ENCODE results near the gene ZNF584.
"Not testable (repeated sequence)": the region's sequence is repeated elsewhere in the genome, so short reads cannot be mapped to it uniquely, and the experiment has no call there.

Gene ZNF584

DNA sequence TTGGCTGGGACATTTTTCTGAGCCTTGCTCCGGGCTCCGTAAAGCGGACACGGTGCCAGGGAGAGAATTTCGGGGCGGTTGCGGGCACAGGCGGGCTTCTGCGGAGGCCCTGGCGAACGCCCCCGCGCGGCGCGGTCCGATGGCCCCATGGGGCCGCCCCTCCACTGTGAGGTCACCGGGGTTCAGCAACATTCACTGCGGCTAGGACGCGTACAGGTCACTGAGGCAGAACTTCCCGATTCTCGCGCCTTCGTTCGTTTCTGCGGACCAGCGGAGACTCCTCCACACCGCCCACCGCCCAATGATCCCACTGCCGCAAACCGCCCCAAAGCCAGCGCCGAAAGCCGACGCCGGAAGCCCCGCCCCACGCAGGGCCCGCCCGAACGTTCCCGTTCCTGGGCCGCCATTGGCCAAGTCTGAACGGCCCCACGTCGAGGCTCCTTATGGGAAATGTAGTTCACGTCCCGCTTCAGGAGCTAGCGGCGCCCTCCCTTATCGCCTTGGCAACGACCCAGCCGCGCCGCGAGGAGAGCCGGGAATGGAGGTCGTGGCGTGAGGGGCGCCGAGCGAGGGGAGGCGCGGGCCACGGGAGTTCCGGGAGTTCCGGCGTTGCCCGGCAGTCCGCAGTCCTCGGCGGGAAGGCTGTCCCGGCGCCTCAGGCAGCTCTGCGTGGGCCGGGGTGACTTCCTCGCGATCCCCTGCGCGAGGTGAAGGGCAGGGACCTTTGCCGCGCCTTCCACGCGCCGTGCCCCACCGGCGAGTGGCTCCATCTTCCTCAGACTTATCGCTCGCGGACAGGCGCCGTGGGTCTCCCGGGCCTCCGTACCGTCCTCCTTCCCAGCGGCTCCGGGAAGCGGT, at the start of gene ZNF584:
ZNF584 (plus strand) TSS at position 498 of the 858 bp plus-strand sequence. CDS start 499 bp downstream, outside the sequence.
- DNase-seq (ENCODE audit: low read depth) = peak; percentile 91

DNA sequence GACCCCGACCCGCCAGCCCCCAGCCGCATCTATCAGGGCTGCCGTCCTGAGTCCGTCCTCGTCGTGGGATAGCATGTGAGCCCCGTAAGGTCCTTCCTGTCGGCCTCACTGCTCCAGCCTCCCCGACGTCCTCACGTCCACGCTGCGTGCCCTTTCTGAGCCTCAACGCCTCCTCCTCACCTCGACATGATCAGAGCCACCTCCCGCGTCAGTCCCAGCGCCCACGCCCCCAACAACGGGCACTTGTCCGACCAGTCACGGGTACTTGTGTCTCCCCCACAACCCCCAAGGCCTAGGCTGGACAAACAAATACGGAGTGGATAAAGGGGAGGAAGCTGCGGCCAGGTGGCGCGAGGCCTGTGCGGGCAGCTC, 46.6 kb upstream of the ZNF584 start:
- no peak for DNase-seq (ENCODE audit: low read depth)

DNA sequence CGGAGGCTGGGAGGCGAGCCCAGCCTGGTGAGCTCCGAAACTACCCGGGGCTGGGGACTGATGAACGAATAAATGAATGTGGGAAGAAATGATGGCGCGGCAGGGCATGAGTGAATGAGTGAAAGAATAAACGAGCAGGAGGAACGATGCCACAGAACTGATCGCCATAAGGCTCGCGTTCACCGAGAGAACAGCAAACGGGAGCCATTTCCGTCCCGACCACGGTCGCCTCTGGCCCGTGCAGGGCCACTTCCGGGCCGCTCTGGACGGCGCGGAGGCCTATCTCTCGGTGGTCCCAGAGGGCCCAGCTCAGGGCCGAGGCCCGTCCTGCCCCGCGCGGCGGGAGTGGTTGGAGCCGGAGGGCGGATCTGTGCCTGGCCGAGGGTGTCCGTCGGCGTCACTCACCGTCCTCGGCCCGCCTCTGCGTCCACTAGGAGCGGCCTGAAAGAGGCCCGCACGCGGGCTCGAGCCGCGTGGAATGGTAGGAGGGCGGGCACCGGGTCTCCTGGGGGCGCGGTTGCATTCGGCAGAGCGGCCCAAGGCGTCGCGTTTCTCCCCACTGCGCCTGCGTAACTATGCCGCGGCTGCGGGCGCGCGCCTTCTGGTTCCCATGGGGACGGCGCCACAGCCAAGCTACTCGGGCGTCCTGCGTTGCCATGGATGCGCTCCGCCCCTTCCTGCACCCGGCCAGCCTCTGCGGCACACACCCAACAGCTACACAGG, 46.0 kb upstream of the ZNF584 start, which contains the start of gene ZNF497:
ZNF497 (minus strand) TSS at position 480 of the 723 bp plus-strand sequence. CDS start 5,116 bp downstream, outside the sequence.
- peak; percentile 95 for DNase-seq (ENCODE audit: low read depth)

DNA sequence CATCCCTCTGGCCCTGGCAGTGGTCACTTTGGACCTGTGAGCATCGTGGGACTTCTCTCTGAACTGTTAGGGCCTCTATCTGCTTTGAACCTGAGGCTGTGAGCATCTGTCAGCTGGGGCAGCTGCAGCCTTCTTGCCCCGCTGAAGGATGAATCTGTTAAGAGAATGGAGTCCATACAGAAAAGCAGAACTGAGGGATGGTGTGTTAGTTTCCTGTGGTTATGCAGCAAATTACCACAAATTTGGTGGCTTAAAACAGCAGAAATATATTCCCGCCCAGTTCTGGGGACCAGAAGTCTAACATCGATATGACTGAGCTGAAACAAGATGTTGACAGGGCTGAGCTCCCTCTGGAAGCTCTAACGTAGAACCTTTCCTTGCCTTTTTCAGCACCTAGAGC, 44.3 kb upstream of the ZNF584 start:
- no peak for DNase-seq (ENCODE audit: low read depth)

DNA sequence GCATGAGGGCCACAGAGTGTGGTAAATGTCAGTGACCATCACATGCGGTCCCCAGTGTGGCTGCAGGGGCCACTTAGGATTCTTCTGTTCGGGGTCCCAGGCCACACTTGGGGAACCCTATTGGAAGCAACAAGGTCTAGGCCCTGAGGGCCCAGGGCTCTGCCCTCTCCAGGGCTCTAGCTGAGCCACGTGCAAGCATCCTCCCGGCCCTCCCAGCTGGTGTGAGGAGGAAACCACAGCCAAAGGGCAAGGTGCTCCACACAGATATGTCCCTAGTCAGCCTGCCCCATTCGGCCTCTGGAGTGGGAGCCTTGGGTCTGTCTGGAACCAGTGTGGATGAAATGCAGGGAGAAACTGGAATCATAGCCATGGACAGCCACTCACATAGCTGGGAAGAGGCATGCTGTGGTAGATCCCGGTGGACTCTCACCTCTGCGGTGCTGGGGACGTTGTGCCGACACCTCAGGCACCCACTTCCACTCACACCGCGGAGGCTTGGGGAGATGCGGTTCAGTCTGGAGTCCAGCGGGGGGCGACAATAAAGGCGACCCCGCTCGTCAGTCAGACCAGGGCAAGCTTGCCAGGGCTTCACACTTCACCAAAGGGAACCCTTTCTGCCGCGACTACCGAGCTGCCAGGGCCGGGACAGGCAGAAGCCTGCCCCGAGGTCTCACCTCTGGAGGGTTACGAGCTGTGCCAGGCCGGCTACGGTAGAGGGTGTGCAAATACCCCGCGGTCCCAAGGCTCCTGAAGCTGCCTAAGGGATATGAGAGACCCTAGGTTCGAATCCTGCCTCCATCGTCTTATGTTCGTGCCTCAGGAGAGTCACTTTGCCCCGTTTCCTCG, 41.6 kb upstream of the ZNF584 start:
- no peak for DNase-seq (ENCODE audit: low read depth)

DNA sequence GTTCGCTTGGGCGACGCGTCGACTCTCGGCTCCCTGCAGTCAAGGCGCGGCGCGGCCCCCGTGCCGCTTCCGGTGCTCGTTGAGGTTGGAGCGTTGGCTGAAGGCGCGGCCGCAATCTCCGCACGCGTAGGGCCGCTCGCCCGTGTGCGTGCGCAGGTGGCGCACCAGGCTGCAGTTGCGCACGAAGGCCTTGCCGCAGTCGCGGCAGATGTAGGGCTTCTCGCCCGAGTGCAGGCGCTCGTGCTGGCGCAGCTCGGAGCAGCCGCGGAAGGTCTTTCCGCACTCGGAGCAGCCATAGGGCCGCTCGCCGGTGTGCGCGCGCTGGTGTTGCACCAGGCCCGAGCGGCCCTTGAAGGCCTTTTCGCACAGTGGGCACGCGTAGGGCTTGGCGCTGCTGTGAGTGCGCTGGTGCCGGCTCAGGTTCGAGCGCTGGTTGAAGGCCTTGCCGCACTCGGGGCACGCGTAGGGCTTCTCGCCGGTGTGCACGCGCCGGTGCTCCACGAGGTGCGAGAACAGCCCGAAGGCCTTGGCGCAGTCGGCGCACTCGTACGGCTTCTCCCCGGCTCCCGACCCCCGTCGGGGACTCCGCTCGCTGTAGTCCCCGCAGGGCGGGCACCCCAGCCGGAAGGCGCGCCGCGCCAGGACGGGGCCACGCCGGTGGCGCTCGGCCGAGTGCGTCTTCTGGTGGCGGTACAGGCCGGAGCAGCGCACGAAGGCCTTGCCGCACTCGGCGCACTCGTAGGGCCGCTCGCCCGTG, 40.6 kb upstream of the ZNF584 start:
- DNase-seq (ENCODE audit: low read depth) = no peak

DNA sequence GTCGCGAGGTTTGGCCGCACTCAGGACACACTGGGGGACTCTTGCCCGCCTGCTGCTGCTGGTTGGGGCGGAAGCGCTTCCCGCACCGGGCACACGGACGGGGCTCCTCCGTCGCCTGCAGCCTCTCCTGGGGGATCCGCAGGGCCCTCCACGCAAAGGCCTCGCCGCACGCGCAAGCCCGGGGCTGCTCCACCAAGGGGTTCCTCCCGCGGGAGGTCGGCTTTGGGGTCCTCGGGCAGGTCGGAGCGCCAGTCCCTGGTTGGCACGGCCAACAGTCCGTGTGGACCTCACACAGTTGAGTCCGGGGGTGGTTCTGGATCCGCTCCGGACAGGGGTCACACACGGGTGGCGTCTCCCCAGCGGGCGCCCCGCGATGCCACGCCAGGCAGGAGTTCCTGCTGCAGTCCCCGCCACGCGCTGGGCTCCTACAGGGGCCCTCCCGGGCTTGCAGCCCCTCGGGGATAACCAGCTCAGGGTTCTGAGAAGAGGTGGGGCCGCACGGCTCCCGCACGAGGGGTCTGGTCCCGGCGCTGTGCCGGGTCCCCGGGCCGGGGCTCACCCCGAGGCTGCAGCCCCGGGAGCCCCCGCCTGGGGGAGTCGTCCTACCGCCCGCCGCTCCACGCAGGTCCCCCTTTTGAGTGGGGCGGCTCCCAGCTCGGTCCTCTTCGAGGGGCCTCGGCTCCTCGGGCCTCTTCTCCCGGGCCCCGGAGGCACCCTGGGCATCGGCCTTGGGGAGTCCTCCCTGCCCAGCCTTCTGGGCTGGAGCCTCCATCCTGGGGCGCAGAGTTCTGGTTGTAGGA, 39.7 kb upstream of the ZNF584 start:
- no peak for DNase-seq (ENCODE audit: low read depth)

DNA sequence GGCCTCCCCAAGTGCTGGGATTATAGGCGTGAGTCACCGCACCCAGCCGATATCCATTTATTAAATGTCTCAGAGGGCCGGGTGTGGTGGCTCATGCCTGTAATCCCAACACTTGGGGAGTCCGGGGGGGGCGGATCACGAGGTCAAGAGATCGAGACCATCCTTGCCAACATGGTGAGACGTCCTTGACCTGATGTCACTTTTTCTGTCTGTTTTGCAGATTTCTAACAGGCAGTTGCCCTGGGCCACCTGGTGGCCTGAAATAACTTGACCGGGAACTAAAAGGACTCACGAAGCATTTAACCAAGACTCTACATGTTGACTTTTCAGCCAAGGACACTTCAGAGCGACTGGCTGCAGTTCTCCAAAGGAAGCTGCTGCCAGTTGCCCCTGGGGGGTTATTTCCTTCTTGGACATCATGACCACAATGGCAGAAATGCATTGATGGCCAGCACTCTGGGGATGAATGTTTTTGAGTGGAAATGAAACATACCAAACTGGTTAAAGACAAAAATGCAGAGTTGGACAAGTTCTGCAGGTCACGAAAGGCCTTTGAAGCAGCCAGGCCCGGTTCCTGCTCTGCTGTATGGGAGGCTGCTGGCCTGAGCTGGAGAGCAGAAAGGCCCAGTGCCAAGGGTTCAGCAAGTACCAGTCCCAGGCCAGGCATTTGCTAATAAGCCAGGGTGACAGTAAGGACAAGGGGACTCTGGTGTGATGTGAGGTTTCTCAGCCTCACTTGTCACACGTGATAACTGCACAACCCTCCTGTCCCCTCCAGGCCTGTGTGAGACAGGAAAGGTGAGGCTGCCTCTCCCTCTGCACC, 35.9 kb upstream of the ZNF584 start:
- DNase-seq (ENCODE audit: low read depth) = no peak

DNA sequence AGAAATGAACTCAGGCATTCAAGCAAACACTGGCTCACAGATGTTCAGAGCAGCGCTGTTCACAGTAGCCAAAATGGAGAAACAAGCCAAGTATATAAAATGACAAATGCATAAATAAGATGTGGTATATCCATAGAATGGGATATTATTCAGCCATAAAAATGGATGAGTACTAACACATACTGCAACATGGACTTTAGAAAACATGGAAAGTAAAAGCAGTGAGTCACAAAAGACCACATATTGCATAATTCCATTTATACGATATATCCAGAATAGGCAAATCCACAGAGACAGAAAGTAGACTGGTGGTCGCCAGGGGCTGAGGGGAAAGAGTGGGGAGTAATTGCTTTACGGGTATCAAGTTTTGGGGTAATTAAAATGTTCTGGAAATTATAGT, 34.2 kb upstream of the ZNF584 start:
- no peak for DNase-seq (ENCODE audit: low read depth)

DNA sequence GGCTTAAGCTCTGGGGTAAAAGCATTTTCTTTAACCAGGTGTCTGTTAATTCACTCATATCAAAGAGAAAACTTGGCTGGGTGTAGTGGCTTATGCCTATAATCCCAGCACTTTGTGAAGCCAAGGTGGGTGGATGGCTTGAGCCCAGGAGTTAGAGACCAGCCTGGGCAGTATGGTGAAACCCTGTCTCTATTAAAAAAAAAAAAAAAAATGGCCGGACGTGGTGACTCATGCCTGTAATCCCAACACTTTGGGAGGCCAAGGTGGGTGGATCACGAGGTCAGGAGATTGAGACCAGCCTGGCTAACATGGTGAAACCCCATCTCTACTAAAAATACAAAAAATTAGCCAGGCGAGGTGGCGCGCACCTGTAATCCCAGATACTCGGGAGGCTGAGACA, 31.7 kb upstream of the ZNF584 start:
- not testable (repeated sequence) for DNase-seq (ENCODE audit: low read depth)

DNA sequence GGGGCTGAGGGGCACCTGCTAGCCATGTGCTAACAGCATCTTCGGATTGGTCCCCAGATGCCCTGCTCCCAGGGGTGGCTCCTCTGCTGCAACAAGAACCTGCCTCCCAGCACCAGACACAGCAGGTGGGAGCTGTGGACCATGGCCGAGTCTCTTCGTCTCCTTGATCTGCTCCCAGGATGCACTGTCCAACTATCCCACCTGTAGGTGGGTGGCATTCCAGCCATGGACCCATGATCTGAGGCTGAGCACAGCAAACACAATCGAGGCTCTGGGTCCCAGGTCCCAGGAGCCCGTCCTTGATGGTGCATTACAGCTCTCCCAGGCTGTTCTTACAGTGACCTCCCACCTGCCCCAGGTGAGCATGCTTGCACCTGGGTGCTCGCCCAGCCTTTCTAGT, 29.2 kb upstream of the ZNF584 start:
- no peak for DNase-seq (ENCODE audit: low read depth)

DNA sequence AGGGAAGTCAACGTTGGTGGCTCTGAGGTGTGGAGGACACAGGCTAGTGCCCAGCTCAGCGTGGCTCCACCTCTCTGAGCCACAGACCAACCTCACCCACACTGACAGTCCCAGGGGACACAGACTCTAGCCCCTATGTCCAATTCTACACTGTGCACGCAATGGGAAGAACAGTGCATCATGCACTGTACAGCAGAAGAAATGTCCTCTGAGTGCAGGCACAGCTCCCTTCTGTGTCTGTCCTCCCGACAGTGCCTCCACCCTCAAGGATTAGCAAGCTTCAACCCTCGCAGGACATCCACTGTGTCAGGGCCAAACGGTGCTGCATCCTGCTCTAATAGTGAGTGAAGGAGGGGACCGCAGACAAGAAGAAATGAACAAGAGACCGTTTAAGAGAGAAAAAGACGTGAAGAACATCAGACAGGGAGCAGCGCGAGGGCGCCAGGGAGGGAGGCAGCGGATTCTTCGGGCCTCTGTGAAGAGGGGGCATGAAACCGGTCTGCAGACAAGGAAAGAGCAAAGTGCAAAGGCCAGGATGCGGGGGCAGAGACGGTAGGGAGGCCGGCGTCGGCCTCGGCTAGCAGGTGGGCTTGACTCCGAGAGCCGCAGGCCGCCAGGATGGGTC, 28.3 kb upstream of the ZNF584 start:
- DNase-seq (ENCODE audit: low read depth) = no peak

DNA sequence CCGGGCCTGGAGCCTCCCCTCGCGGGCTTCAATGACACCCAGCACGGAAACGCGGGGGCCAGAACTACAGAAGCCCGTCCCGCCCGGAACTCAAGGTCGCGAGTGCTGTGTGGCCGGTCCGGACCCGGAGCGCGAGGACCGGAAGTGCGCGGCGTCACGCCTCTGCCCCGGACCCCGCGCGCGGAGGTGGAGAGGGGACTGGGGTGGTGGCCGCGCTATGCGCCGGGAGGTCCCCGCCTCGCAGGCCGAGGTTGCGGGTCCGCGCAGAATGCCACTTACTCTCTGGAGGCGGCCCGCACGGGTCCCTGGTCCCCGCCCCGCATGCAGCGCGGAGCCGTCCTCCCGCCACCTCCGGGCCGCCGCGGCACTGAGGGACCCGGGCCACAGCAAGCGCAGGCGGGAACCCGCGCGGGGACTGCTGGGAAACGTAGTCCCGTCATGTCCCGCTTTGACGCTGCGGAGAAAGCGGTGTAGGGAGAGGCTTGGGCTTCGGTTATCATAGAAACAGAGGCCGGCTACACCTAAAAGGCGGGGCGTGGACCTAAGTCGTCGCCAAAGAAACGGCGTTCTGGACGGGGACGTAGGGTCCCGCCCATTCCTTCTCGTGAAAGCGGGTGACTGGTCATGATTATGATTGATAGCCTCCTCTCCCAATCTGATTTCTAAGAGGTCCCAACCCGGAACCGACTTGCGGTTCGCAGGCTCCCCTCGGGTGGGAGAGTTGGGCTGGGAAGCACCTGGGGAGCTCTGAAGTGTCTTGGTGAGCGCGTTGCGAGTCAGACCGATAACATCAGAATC, 27.6 kb upstream of the ZNF584 start, which contains the start of gene ZNF837:
ZNF837 (minus strand) TSS at position 369 of the 798 bp plus-strand sequence. CDS start 11,698 bp downstream, outside the sequence.
- peak; percentile 93 for DNase-seq (ENCODE audit: low read depth)

DNA sequence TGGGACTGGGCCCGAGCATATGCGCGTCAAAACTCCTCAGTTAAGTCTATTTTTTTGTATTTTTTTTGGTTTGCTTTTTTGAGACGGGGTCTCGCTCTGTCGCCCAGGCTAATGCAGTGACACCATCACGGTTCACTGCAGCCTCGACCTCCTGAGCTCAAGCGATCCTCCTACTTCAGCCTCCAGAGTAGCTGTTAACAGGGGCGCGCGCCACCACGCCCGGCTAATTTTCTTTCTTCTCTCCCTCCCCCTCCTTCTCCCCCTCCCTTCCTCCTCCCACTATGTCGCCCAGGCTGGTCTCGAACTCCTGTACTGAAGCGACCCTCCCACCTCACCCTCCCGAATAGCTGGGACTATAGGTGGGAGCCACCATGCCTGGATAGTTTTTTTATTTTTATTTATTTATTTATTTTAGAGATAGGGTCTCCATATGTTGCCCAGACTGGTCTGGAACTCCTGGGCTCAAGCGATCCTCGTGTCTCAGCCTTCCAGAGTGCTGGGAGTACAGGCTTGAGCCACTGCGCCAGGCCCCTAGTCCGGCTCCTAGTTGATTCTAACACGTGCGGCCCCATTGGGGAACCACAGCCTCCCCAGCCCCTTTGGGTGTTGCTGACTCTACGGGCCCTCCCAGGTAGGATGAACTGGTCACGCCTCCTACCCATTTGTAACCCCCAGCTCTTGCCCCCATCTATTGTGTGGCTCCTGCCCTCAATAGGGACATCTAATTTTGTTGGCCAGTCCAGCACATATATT, 26.8 kb upstream of the ZNF584 start:
- DNase-seq (ENCODE audit: low read depth) = no peak

DNA sequence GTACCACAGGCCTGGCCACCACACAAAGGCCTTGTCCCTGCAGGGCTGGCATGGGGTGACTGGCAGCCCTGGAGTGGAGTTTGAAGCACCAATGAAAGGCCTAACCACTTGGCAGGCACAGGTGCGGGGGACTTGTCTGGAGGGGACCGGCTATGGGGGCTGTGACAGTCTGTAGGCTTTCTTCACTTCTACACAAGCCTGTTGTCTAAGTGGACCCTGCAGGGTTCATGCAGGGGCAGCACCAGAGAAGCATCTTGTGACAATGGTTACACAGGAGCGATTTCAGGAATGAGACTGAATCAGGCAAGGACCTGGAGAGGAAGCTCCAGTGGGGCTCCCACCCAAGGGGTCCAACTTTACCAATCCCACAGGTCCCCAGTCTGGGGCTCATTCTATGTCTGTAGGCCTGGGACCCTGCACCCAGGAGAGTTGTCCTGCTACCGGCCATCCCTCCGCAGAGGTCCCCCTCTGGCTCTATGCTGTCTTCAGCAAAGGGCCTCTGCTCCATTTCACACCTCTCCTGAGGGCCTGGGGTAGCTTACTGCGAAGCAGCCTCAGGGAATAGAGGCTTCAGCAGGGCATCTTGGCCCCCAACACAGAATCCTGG, 25.3 kb upstream of the ZNF584 start:
- no peak for DNase-seq (ENCODE audit: low read depth)

DNA sequence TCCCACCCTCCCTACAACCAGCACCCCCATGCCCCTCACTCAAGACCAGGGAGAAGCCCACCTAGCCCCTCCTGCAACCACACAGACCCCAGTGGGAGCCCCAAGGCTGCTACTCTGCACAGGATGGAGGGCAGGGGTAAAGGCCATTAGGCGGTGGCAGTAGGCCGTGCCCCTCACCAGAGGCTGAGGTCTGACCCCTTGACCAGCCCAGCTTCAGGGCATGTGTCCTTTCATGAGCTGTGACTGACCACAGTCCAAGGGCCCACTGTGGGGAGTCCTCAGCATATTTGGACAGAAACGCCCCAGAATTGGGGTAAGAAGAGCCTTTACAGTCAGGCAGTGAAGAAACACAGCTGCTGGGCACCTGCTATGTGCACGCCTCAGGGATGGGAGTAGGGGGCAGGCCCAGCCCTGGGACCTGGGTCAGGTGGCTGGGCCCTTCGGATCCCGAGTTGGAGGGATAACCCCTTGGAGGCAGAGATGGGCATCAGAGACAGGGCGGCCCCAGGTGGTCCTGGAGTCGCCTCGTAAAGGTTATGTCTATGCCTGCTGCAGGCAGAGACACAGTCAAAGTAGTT, 23.0 kb upstream of the ZNF584 start:
- no peak for DNase-seq (ENCODE audit: low read depth)

All from activated T-cell treated with anti-CD3 and anti-CD28 coated beads for 1 hour (primary cell).